AG04449 (cell line): ENCODE measurements around the gene SDR42E2.
"Not testable (repeated sequence)": the region's sequence is repeated elsewhere in the genome, so short reads cannot be mapped to it uniquely, and the experiment has no call there.

Experiments used
- CTCF ChIA-PET: fragments of 350-600 bp; formaldehyde crosslinking; extraction: SDS; loops from one replicate; lab custom pipeline; 2021; ENCODE audit warnings: antibody characterized with exemption; lab: Yijun Ruan, JAX
- POLR2A ChIA-PET: fragments of 400-600, 350-600 bp; formaldehyde crosslinking; extraction: SDS; loops from one replicate; lab custom pipeline; 2020; ENCODE audit warnings: antibody characterized with exemption, inconsistent platforms; lab: Yijun Ruan, JAX
- DNase-seq: peaks from one replicate; pipeline ENCODE4 v3.0.0-alpha.2; 2010; ENCODE audit warnings: low read depth, low spot score
- H3K4me3 ChIP-seq: 2 replicates; pipeline ENCODE4 v1.5.1; 2011; ENCODE audit warnings: low read depth, mild to moderate bottlenecking, control low read depth, low read length
- TF ChIP-seq, protein P1 (sequence below): IDR thresholded peaks from one replicate; pipeline ENCODE4 v1.5.1; 2011; ENCODE audit warnings: mild to moderate bottlenecking, moderate library complexity, low read length, control low read depth, inconsistent platforms; ENCODE audit not compliant: insufficient read depth; ENCODE audit errors: missing control alignments

SDR42E2 gene

DNA sequence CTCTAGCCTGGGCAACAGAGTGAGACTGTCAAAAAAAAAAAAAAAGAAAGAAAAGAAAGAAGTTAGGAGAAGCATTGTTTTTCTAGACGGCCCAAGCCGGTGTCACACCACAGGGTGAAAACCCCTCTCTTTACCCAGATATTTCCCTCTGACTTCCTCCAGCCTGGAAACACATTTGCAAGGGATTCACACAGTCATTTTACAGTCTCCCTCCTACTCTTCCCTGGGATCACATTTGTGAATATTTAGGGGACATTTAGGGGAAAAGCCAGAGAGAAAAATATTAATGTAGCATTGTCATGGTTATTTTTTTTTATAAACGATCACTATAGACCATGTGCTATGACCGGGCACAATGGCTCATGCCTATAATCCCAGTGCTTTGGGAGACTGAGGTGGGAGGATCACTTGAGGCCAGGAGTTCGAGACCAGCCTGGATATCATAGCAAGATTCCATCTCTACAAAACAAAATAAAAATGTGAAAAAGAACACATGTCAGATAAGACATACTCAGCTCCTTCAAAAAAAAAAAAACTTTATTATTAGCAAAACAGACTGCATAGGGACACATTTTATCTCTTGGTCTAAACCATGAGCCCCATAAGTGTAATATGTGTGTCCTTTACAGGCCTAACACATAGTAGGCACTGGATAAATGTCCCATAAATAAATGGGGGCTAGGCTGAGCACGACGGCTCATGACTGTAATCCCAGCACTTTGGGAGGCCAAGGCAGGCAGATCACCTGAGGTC is 10.9 kb upstream of the SDR42E2 start:
- H3K4me3 ChIP-seq: no peak overlapping the region
- DNase-seq: no peak
- ChIA-PET CTCF (no interaction called here), POLR2A (no interaction called here)
- TF ChIP-seq, protein P1, sequence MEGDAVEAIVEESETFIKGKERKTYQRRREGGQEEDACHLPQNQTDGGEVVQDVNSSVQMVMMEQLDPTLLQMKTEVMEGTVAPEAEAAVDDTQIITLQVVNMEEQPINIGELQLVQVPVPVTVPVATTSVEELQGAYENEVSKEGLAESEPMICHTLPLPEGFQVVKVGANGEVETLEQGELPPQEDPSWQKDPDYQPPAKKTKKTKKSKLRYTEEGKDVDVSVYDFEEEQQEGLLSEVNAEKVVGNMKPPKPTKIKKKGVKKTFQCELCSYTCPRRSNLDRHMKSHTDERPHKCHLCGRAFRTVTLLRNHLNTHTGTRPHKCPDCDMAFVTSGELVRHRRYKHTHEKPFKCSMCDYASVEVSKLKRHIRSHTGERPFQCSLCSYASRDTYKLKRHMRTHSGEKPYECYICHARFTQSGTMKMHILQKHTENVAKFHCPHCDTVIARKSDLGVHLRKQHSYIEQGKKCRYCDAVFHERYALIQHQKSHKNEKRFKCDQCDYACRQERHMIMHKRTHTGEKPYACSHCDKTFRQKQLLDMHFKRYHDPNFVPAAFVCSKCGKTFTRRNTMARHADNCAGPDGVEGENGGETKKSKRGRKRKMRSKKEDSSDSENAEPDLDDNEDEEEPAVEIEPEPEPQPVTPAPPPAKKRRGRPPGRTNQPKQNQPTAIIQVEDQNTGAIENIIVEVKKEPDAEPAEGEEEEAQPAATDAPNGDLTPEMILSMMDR: no peak

DNA sequence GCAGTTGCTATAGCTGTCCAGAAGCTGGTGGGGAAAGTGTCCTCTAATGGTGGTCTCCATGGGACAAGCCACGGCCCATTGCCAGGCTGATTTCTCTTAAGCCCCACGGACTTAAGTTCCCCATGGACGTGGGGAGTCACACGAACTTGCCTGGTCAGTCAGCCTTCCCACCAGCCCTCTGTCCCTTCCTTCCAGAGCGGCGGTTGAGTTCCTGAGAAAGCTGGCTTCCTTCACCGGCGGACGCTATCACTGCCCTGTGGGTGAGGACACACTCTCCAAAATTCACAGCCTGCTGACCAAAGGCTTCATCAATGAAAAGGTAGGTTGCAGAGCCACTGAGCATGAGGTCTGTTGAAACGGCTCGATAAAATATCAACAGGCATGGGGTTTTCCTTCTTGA is 10.0 kb upstream of the SDR42E2 start:
- no peak overlapping the region for H3K4me3 ChIP-seq
- TF ChIP-seq, protein P1: no peak
- DNase-seq: no peak
- POLR2A ChIA-PET: no interaction called here
- CTCF ChIA-PET: no interaction called here

DNA sequence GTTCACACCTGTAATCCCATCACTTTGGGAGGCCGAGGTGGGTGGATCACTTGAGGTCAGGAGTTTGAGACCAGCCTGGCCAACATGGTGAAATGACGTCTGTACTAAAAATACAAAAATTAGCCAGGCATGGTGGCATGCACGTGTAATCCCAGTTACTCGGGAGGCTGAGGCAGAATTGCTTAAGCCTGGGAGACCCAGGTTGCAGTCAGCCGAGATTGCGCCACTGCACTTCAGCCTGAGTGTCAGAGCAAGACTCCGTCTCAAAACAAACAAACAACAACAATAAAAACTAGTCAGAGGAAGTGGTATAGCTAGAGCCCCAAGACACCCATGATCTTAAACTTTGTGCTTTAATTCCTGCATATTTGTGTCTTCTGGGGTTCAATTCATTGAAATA is 9.2 kb upstream of the SDR42E2 start:
- H3K4me3 ChIP-seq, DNase-seq, POLR2A ChIA-PET, CTCF ChIA-PET: not testable (repeated sequence)

DNA sequence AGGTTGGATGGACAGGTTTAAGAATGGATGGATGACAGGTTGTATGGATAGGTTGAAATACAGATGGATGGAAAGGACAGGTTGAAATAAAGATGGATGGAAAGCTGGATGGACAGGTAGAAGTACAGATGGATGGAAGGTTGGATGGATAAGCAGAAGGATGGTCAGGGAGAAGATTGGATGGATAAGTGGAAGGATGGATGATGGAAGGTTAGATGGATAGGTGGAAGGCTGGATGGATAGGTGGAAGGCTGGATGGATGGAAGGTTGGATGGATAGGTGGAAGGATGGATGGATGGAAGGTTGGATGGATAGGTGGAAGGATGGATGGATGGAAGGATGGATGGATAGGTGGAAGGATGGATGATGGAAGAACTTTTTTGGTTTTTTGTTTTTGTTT is 905 bp upstream of the SDR42E2 start:
- DNase-seq: no peak
- TF ChIP-seq, protein P1: no peak
- CTCF ChIA-PET: no interaction called here
- H3K4me3 ChIP-seq: no peak overlapping the region
- POLR2A ChIA-PET: no interaction called here

DNA sequence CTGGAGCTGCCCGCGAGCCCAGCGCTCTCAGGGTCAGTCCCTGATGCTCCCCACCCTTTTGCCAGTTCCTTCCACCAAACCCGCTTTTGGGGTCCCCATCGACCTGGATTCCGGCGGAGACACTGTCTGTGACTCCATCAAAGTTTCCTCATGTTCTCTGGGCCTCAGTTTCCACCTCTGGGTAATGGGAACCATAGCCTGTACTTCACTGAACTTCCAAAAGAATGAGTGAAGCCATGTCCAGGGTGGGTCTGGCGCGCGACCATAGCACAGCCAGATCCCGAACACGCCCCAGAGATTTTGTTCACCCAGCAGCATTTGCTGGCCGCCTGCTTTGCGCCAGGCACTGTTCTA is 327 bp downstream of the SDR42E2 start:
- TF ChIP-seq, protein P1: no peak
- no peak overlapping the region for H3K4me3 ChIP-seq
- no peak for DNase-seq
- CTCF ChIA-PET: no interaction called here
- POLR2A ChIA-PET: no interaction called here

DNA sequence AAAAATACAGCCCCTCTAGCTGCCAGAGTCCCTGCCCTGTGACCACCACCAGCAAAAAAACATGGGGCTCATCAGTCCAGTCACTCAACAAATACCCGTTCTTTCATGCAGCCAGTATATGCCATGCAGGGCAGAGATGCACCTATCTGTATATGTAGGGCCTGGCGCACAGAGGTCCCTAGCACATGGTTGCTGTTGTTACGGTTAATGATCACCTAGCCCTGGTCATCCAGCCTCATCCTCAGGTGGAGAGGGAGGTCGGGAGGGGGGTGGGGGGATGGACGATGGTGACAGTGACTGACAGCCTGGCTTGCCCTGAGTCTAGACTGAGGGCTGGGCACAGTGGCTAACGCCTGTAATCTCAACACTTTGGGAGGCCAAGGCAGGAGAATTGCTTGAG is 1.5 kb downstream of the SDR42E2 start:
- TF ChIP-seq, protein P1: no peak
- no peak overlapping the region for H3K4me3 ChIP-seq
- ChIA-PET POLR2A (no interaction called here), CTCF (no interaction called here)
- DNase-seq: no peak

DNA sequence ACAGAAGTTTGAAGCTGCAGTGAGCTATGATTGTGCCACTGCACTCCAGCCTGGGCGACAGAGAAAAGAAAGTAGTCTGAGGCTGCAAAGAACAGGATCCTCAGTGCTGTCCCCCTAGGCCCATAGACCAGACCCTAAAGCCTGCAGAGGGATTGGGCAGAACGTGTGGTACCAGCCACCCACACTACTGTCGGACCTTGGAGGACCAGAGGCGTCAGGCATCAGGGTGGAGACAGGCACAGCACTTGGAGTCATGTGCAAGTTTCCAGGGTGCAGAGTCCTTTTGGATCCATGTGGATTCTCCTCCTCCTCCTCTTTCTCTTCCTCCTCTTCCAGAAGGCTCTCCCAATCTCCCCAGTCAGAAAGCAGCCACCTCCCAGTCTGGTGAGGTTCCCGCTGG is 2.2 kb downstream of the SDR42E2 start:
- TF ChIP-seq, protein P1: no peak
- no peak for DNase-seq
- H3K4me3 ChIP-seq: no peak overlapping the region
- ChIA-PET POLR2A (no interaction called here), CTCF (interaction anchor here (1.6 kb wide), 1 partner anchor 87 kb away, joined by 4 read pairs; no protein-coding TSS in a partner anchor)
